Smooth muscle cell of the brain vasculature (primary cell): ENCODE results near the gene CDKAL1.
"Not testable (repeated sequence)": the region's sequence is repeated elsewhere in the genome, so short reads cannot be mapped to it uniquely, and the experiment has no call there.

Experiments
- DNase-seq: peaks from one replicate; pipeline ENCODE4 v3.0.0-alpha.2; 2012; ENCODE audit warnings: low read depth, low spot score

The CDKAL1 gene

GRCh38 chr6:21244897-21245470 is 710.7 kb downstream of the CDKAL1 start:
- DNase-seq: no peak

- DNase-seq: no peak
These were observed 711.2 kb downstream of the CDKAL1 start for GRCh38 chr6:21245488-21245887.

GRCh38 chr6:21246075-21246474 is 711.8 kb downstream of the CDKAL1 start:
- no peak for DNase-seq

GRCh38 chr6:21254460-21254859 is 720.2 kb downstream of the CDKAL1 start:
- not testable (repeated sequence) for DNase-seq

DNA sequence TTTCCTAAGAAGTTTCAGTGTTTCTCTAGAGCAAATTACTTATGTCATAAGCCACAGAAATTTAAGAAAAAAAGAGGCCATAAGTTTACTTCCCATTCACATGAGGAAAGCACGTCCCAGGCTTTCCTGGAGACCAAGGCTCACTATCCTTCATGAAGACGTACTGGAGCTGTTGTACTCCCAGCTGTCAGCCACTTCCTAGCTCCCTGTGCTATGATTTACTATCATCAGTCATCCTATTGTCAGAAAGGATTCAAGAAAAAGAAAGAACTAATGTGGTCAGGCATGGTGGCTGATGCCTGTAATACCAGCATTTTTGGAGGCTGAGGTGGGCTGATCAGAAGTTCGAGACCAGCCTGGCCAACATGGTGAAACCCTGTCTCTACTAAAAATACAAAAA is 721.9 kb downstream of the CDKAL1 start:
- DNase-seq: no peak

GRCh38 chr6:21257125-21257524 is 722.9 kb downstream of the CDKAL1 start:
- no peak for DNase-seq

DNA sequence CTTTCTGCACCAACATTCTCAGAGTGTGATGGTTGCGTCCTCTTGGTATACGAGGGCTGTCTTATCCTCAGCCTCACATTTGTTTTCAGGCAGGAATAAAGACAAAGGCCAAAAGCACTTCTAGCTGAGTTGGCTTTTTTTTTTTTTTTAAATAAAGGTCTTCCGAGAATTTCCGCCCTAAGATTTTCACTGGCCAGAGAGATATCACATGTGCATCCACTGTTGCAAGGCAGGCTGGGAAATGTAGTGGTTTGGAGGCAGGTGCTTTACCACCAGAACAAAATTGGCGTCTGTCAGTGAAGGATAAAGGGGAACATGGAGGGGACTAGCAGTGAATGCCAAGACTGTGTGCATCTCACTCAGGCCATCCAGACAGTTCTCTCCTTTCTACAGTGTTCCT is 724.4 kb downstream of the CDKAL1 start:
- no peak for DNase-seq

GRCh38 chr6:21259660-21260059 is 725.4 kb downstream of the CDKAL1 start:
- no peak for DNase-seq

DNA sequence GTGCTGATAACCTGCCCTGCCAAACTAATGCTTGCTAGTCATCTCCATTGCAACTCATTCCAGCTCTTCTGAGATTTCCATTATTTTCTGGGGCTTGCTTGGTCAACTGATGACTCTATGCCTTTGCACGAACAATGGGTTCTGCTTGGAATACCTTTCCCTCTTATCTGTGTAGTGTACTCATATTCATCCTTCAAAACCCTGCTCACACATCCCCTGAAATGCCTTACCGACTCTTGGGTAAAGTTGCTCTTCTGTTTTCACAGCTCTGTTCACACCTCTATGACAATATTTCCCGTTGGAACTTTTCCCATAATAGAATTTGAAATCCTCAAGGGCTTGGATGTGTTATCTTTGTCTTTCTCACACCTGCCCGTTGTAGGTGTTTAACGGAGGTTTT is 728.2 kb downstream of the CDKAL1 start:
- DNase-seq: no peak

- no peak for DNase-seq
These were observed 729.5 kb downstream of the CDKAL1 start for GRCh38 chr6:21263531-21264287.

DNA sequence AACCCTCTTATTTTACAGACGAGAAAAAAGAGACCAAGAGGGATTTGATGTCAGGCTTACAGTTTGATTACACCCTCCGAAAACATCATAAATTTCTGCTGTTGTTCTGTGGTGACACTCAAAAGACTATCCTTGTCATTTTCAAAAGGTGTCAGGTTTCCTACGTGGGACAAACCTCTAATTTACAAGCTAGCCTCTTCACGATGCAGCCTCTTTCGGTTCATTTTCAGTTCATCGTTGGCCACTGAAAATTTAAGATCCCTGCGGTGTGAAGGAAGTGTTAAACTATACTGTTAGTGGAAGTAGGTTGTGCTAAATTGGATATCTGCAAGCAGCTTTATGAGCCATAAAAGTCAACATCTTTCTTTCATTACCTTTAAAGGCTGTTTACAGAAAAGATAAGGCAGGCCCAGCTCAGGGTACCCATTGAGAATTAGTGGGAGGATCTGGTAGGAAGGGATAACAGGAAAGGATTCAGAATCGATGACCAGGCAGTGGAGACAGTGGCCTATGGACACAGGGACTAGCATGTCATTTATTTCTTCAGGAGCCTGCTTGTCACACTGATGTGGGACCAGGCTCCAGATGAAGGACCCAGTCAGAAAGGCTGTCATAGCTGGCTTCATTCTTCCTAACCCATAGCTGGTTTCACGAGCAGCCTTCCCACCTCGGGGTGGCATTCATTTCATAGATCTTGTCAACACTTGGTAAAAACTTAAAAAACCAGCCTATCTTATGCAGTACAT is 730.2 kb downstream of the CDKAL1 start:
- DNase-seq: no peak

DNA sequence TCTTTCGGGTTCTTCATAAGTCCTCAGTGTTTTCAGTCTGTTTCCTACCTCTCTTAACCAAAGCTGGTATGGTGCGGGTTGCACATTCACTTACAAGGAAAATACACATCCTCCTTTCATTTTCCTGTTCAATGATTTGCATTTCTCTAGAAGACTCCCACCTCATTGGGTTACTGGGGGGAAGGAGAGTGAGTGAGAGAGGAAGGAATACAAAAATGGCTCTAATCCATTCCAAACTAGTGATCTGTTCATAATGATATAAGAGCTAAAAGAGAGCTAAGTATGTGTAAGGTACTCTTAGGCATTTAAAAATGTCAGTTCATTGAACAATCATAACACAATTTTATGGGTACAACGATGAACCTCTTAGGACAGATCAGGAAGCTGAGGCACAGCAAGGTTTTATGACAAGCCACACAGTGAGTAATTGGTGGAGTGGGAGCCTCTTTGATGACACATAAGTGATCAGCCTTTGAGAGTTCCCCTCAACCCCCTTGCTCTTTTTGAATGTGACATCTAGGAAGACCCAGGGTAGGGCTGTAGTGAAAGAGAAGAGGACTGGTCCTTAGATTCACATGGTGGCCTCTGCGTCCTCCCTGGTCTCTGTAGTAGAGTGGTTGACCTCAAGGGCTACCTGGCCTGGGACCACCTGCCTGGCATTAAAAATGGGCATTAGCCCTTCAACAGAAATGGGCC is 730.9 kb downstream of the CDKAL1 start:
- DNase-seq: no peak

DNA sequence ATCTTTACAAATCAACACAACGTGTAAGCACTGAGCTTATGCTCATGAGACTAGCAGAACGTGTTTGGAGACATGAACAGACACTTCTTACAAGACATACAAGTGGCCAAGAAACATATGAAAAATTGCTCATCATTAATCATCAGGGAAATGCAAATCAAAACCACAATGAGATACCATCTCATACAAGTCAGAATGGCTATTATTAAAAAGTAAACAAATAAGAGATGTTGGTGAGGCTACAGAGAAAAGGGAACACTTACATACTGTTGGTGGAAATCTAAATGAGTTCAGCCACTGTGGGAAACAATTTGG is 731.4 kb downstream of the CDKAL1 start:
- no peak for DNase-seq

DNA sequence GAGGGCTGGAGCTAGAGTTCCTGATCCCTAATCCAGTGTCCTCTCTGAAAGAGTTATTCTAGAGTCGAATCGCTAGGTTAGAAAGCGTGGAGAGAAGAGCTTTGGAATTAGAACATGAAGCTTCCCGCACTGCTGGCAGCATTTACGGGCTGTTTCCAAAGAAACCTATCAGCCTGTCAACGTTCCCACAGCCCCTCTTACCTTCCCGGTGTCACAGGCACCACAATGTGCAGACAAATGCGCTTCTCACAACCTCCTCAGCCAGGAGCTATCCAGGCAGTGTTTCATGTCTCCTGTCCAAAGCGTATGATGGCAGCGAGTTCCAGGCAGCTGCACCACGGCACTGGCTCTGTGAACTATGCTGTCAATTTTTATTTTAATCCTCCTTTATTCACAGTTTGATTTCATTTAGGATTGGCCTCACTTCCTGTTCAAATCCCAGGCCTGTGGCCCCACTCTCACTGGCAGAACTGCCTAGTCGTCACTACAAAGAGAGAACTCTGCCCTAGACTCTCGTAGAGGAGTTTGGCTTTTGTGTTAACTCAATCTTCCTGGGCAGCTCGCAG is 736.5 kb downstream of the CDKAL1 start:
- DNase-seq: no peak

DNA sequence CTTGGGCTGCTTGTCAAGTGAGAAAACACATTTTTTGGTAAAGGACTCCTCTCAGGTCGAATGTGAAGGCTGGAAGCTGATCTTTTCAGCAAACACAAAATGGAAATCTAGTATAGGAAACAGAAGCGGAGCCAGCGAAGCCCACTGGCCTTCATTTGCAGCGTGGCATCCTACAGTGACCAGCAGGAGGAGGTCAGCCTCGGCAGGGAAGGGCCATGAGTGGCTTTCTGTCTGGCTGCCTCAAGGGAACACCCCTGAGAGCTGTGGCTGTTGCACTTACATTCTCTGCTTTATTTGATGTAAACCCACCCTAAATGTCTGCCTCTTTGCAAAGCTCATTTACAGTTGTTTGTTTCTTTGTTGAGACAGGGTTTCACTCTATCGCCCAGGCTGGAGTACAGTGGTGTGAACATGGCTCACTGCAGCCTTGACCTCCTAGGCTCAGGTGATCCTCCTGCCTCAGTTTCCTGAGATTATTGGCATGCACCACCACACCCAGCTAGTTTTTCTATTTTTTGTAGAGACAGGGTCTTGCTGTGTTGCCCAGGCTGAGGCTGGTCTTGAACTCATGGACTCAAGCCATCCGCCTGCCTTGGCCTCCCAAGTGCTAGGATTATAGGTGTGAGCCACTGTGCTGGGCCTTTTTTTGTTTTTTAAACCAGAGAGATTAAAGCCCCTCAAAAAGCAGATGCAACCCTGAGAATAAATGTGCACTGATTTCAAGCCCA is 737.3 kb downstream of the CDKAL1 start:
- DNase-seq: no peak

DNA sequence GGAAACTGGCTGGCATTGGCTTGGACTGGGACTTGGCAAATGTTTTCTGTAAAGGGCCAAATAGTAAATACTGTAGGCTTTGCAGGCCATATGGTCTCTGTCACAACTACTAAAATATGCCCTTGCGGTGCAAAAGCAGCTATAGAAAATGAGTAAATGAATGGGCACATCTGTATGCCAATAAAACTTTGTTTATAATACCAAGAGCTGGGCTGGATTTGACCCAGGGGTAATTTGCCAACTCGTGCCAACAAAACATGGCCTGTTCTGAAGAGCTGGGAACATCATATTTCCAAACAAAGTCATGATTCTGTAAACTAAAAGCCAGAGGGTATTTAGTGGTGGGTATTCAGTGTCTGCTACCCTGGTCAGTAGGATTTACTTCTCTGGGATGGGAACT is 739.2 kb downstream of the CDKAL1 start:
- DNase-seq: no peak

DNA sequence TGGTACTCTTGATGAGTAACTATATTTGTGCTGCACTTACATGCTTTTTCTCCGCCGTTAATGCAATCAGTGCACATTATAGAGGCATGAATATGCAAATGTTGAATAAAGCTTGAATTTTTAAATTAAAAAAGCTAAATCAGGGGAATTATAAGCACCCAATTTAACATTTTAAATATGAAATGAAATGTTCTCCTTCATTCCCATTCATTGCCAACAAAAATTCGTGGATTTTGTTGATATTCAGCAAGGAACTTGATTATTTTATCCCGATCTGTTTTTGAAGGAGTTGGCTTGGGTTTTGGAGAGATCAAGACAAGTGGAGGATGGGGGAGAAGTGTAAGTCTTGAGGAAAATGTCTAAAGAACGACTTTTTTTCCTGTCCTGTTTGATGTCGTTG is 740.6 kb downstream of the CDKAL1 start:
- no peak for DNase-seq

- DNase-seq: no peak
These were observed 743.5 kb downstream of the CDKAL1 start for GRCh38 chr6:21277601-21278374.

- DNase-seq: no peak
These were observed 744.1 kb downstream of the CDKAL1 start for GRCh38 chr6:21278375-21278745.

DNA sequence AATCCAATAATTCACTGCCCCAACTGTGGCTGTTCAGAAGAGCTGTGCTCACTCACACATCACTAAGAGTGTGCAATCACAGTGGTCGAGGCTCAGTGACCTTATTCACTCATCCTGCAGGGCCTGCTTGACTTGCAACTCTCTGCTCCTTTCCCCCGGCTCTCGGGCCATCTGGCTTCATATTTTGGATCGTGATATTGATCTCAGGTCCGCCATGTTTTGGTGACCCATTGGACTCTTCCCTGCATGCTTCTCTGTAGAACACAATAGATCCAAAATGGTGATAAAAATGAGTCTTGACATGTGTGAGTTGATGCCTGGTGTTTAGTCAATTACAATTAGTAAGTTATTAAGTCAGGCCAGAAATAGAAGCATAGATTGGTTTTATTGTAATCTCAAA is 745.4 kb downstream of the CDKAL1 start:
- DNase-seq: no peak

DNA sequence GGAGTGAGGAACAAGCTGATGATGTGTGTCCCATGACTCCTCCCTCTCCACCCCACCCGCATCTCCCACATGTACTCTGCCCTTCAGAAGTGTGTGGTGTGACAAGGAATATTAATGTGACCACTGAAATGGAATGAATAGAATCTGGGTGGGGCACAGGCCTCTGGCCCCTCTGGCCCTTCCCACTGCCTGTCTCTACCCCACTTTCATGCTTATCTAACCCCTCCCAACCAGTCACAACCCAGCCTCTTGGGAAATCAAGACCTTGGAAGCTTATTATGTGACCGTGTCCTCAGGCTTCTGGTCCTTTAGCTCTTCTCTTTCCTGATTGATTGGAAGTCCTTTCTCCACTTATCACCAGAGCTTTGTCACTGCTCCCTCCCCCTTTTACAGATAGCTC is 747.1 kb downstream of the CDKAL1 start:
- DNase-seq: no peak
